Fibroblast of mammary gland (primary cell): ENCODE measurements around the gene DYRK1B.

ENCODE experiments used
- DNase-seq: peaks from one replicate; pipeline ENCODE4 v3.0.0-alpha.2; 2010; ENCODE audit warnings: low read depth
- H3K4me3 ChIP-seq: 2 replicates; pipeline ENCODE4 v1.5.1; 2011; ENCODE audit warnings: low read depth, mild to moderate bottlenecking, low read length, moderate library complexity; ENCODE audit not compliant: control insufficient read depth
- TF ChIP-seq, protein P1 (sequence below): conservative IDR thresholded peaks from 2 replicates; pipeline ENCODE4 v1.5.1; 2011; ENCODE audit warnings: low read depth, low read length, inconsistent platforms; ENCODE audit not compliant: control insufficient read depth, insufficient read depth

DYRK1B gene

DNA sequence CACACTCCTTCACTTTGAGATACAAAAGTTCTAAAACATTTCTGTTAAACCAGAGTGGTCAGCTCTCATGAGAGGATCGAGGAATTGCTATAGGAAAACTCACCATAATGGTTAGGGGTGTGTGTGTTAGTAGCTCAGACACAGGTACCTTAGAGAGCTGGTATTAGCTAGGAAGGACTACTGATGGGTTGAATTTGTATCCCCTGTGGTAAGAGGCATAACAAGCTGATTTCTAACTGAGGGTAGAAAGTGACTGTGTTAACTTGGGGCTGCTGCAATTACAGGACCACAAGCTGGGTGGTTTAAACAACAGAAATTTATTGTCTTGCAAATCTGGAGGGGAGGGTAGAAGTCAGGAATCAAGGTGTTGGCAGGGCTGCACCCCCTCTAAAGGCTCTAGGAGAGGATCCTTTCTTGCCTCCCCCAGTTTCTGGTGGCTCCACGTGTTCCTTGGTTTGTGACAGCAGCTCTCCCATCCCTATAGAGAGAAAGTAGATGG, 37.9 kb downstream of the DYRK1B start:
- TF ChIP-seq, protein P1, sequence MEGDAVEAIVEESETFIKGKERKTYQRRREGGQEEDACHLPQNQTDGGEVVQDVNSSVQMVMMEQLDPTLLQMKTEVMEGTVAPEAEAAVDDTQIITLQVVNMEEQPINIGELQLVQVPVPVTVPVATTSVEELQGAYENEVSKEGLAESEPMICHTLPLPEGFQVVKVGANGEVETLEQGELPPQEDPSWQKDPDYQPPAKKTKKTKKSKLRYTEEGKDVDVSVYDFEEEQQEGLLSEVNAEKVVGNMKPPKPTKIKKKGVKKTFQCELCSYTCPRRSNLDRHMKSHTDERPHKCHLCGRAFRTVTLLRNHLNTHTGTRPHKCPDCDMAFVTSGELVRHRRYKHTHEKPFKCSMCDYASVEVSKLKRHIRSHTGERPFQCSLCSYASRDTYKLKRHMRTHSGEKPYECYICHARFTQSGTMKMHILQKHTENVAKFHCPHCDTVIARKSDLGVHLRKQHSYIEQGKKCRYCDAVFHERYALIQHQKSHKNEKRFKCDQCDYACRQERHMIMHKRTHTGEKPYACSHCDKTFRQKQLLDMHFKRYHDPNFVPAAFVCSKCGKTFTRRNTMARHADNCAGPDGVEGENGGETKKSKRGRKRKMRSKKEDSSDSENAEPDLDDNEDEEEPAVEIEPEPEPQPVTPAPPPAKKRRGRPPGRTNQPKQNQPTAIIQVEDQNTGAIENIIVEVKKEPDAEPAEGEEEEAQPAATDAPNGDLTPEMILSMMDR, result no peak
- no peak overlapping the region for H3K4me3 ChIP-seq
- no peak for DNase-seq

DNA sequence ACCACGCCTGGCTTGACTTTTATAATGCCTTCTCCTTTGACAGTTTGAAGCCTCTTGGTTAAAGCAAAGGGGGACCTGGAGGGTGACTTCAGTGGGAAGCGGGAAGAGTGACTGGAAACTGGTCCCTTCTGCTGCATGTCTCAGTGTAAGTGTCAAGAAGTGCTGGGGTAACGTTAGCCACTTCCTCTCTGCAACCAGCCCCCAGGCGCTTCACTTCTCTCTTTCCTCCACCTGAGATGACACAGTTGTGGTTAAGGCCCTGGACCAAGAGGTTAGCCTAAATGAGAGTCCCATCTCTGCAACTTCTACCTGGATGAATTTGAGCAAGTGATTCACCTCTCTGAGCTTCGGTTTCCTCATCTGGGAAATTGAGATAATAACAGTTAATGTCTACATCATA, 39.0 kb downstream of the DYRK1B start:
- TF ChIP-seq, protein P1, result no peak
- no peak for DNase-seq

DNA sequence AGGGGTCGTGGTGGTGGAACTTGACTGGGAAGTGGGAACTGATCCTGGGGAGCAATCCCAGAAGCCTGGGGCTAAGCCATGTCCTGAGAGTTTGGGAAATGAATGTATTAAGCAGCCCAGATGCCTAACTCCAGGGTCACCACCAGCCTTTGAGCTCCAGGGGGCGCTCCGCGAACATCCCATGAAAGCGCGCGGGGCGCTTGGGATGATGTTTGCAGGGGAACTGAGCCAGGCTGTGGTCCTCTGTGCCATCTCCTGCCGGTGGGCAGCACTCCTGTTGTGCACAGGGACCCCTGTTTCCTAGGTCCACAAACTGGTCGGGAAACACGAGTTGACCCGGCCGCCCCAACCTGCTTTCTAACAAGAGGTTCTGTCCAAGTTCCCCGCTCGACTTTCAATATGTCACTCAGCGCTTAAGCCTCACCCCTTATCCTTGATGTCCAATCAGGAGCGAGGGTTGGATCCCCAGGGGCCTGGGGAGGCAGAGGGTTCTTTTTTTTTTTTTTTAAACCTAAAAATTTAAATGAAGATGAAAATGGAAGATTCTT, 40.9 kb downstream of the DYRK1B start:
- H3K4me3 ChIP-seq, result peak overlapping the region; percentile 54
- peak; percentile 80 for DNase-seq
- TF ChIP-seq, protein P1, result peak; percentile 96

More for the DNA sequence above, 39.0 kb downstream of the DYRK1B start:
- no peak overlapping the region for H3K4me3 ChIP-seq

DNA sequence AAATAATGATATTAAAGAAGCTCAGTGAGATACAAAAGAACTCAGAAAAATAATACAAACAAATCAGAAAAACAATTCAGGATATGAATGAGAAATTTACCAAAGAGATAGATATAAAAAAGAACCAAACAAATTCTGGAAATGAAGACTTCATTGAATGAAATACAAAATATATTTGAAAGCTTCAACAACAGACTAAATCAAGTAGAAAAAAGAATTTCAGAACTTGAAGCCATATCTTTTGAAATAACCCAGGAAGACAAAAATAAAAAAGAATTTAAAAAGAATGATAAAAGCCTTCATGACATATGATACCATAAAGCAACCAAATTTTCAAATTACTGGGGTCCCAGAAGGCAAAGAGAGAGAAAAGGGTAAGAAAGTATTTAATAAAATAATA, 45.7 kb downstream of the DYRK1B start:
- no peak for DNase-seq
- no peak overlapping the region for H3K4me3 ChIP-seq
- TF ChIP-seq, protein P1, result no peak

DNA sequence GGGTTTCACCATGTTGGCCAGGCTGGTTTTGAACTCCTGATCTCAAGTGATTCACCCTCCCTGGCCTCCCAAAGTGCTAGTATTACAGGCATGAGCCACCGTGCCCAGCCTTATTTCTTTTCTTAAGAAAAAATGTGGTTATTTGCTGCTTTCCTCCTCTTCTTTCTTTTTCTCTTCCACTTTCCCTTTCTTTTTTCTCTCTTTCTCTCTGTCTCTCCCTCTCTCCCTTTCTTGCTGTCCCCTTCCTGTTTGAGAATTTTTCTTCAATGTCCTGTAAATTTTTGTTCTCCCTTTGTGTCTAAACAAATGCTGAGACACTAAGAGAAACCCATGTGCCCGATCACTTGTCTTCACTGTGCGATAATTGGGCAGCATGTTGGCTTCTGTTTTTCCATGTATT, 53.1 kb downstream of the DYRK1B start:
- no peak overlapping the region for H3K4me3 ChIP-seq
- TF ChIP-seq, protein P1, result no peak
- DNase-seq, result no peak

DNA sequence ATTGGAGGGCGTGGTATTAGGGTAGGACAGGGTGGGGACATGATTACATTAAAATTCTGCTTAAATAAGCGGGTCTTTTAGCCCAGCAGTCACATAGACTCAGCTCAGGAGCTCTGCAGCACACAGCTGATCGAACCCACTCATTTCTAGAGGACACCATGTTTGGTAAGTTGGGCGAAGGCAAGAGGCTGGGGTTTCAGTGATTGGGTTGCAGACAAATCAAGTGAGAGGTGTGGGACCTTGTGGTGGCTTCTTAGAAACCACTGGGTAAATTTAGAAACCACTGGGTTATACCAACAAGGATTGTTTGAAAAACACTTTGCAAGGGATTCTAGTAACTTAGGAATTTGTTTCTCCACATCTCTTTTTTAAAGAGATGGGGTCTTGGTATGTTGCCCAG, 55.2 kb downstream of the DYRK1B start, which contains the start of gene LEUTX:
Gene LEUTX, plus strand, starts transcription at position 92 of the 400 bp plus-strand sequence. Its CDS starts 67 bp downstream, at position 159.
- no peak for DNase-seq
- H3K4me3 ChIP-seq, result no peak within 1 kb of the TSS
- TF ChIP-seq, protein P1, result no peak
